GM12873 (cell line): ENCODE results near the gene ZNF670.

Experiments
- TF ChIP-seq, protein P1 (sequence below): IDR thresholded peaks from 2 replicates; pipeline ENCODE4 v1.5.1; 2012; ENCODE audit warnings: low read depth, mild to moderate bottlenecking, moderate library complexity, low read length, control low read depth; ENCODE audit not compliant: insufficient read depth; ENCODE audit errors: missing control alignments

Gene ZNF670

GRCh38 chr1:247105966-247106365 is 27.4 kb upstream of the ZNF670 start:
- TF ChIP-seq, protein P1, sequence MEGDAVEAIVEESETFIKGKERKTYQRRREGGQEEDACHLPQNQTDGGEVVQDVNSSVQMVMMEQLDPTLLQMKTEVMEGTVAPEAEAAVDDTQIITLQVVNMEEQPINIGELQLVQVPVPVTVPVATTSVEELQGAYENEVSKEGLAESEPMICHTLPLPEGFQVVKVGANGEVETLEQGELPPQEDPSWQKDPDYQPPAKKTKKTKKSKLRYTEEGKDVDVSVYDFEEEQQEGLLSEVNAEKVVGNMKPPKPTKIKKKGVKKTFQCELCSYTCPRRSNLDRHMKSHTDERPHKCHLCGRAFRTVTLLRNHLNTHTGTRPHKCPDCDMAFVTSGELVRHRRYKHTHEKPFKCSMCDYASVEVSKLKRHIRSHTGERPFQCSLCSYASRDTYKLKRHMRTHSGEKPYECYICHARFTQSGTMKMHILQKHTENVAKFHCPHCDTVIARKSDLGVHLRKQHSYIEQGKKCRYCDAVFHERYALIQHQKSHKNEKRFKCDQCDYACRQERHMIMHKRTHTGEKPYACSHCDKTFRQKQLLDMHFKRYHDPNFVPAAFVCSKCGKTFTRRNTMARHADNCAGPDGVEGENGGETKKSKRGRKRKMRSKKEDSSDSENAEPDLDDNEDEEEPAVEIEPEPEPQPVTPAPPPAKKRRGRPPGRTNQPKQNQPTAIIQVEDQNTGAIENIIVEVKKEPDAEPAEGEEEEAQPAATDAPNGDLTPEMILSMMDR, result no peak

- TF ChIP-seq, protein P1, result no peak
Observed at GRCh38 chr1:247104965-247105364, 26.4 kb upstream of the ZNF670 start.

DNA sequence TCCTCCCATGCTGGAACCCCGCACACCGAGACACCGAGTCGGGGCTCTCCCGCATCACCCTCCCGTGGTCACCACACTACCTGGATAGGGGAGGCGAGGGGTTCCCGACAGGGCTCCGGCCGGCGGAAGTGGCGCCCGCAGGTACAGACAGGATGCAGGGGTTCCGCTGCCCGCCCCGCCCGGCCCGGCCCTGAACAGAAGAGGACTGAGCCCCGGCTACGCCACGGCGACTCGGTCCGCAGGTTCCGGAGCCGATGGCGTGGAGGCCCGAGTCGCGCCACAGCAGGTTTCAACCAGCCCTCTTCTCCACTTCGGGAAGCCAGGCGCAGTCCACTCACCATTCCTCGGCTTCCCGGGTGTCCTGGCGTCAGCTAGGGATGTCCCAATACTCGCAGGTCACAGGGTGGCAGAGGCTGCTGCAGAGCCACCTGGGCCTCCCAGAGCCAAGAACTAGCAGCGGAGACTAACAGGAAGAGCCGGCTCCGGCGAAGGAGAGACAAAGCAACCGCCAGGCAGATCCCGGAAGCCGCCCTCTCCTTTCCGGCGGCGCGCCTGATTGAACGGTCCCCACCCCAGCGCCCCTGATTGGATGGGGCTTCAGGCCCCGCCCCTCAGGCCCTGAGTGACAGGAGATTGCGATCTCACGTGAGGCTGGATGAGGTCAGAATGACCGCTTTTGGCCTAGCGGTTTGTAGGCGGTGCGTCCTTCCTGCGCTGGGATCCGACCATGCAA is 25.4 kb upstream of the ZNF670 start, which contains the start of gene ZNF669:
TSS of gene ZNF669 (minus strand) at position 498 of the 733 bp plus-strand sequence. CDS start at position 341, 157 bp downstream.
- TF ChIP-seq, protein P1, result no peak

- TF ChIP-seq, protein P1, result no peak
Observed at GRCh38 chr1:247102381-247102780, 23.8 kb upstream of the ZNF670 start.

DNA sequence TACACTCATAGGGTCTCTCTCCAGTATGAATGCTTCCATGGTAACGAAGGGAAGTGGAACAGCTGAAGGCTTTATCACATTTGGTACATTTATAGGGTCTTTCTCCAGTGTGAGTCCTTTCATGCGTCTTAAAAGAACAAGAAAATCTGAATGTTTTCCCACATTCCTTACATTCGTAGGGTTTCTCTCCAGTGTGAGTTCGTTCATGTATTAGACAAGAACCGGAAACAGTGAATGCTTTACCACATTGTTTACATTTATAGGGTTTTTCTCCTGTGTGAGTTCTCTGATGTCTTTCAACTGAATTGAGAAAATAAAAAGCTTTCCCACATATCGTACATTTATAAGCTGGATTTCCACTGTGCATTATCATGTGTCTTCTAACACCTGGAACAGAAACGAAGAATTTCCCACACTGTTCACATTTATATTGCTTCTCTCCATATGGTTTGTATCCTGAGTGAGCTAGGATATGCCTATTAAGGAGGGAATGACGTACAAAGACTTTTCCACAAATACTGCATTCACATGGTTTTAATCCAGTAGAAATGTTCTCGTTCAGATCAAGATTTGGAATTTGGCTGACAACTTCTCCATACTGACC is 22.2 kb upstream of the ZNF670 start:
- TF ChIP-seq, protein P1, result no peak

DNA sequence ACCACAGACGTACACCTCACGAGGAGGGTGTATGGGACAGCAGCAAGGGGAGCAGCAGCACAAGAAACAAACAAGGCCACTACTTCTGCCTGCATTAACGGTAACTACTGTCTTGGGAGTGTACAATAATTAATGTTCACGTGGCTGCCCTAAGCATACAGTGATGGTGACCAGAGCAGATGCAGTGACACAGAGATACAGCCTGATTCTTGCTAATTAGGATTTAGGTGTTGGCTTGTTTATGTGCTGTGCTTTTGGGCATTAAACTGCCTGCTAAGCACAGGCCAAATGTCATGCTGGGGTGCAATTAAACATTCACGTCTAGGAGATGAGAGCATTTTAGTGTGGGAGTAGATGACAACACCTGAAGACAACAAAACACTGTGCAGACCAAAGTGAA is 18.3 kb upstream of the ZNF670 start:
- TF ChIP-seq, protein P1, result no peak

GRCh38 chr1:247096544-247096943 is 17.9 kb upstream of the ZNF670 start:
- TF ChIP-seq, protein P1, result no peak
